GM21619 (cell line): ENCODE results near the gene STEAP1.
"Not testable (repeated sequence)": the region's sequence is repeated elsewhere in the genome, so short reads cannot be mapped to it uniquely, and the experiment has no call there.

Experiments used
- ATAC-seq: cut with Tn5 transposase; IDR thresholded peaks from one replicate; pipeline ENCODE4 v1.9.1; 2021; ENCODE audit not compliant: unreplicated experiment

STEAP1 gene

GRCh38 chr7:90153943-90154771 is at the start of gene STEAP1:
Gene STEAP1 (plus strand): TSS chr7:90154469. CDS start chr7:90159789, 5,320 bp downstream.
- ATAC-seq = peak; percentile 97

DNA sequence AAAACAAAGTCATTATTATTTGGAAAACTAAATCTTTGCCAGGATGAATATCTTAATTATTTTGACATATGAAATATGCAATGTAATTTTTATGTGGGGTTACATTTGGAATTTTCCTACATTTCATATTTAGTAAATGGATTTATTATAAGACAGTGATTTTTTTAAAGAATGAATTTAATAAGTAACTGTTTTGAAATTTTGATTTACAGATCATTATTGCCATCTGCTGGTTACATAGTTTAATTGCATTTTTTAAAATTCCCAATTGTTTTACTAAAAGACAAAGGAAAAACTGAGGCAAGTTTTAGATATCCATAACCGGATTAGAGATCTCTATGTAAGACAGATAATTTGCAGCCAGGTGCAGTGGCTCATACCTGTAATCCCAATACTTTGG is 39.3 kb upstream of the STEAP1 start:
- ATAC-seq = not testable (repeated sequence)

DNA sequence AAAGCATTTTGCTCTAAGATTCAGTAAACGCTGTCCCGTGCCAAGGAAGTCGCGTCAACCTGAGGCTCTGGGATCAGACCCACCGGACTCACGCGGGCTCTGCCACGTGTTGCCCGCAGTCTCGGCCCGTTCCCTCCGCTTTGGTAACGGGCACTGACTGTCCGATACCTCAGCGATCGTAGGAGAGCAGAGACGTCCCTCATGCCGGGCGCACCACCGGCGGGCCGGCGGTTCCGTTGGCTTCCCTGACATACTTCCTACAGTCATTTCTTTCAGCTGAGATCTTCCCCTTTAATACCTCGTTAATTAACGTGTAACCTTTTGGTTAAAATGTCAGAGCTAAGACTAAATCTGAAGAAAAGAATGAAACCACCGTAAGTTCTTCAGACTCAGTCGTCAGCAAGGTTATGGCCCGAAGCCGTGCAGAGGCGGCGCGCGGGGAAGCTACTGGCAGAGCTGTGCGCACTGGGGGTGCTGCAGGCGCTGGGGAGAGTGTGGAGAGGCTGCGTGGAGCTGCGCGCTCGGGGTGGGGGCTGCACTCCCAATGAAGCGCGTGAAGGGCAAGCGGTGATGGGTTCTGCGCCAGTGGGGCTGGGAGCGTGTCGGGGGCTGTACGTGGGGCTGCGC is 35.6 kb upstream of the STEAP1 start:
- ATAC-seq = not testable (repeated sequence)

DNA sequence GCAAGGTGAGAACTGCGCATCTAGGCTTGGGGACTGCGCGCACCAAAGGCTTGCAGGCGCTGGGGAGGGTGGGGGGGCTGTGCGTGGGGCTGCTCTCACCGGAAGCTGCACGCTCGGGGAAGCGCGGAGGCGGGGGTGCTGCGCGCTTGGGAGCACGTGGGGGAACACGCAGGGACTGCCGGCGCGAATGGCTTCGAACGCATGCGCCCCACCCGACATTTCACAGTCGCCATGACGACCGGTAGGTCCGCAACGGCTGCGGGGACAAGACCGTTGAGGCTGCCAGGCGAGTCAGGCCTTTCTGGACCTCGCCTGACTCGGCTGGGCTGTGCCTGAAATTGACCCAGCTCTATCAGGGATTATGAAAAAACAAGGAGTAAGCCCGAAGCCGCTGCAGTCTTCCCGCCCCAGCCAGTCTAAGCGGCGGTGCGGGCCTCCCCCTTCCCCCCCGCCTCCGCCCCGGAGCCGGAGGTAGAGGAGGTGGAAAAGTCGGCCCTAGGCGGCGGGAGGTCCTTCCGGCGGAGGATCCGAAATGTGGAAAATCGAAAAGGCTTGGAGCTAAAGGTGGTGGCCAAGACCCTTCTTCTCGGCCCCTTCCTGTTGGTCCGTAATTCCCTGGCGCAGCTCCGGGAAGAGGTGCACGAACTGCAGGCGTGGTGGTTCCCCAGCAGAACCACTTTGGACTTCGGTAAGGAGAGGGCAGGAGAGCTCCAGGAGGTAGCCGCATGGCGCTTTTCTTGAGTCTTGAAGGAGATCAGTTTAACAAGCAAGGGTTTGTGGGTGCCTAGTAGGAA is 34.9 kb upstream of the STEAP1 start:
- ATAC-seq = no peak

- ATAC-seq = not testable (repeated sequence)
Observed at GRCh38 chr7:90120205-90120604, 34.1 kb upstream of the STEAP1 start.

DNA sequence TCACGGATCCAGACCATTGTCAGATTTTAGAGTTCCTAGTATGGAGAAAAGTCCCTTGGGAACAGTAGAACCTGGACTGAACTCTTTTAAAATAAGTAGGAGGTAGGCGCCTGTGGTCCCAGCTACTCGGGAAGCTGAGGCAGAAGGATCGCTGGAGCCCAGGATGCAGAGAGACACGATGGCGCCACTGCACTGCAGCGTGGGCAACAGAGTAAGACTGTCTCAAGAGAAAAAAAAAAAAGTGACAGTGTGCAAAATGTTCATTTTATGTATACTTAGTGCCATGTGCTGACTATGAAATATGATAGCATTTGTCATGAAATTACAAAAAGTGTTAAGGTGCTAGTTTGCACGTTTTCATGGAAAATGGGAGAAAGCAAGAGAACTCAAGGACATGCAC is 22.5 kb upstream of the STEAP1 start:
- not testable (repeated sequence) for ATAC-seq

DNA sequence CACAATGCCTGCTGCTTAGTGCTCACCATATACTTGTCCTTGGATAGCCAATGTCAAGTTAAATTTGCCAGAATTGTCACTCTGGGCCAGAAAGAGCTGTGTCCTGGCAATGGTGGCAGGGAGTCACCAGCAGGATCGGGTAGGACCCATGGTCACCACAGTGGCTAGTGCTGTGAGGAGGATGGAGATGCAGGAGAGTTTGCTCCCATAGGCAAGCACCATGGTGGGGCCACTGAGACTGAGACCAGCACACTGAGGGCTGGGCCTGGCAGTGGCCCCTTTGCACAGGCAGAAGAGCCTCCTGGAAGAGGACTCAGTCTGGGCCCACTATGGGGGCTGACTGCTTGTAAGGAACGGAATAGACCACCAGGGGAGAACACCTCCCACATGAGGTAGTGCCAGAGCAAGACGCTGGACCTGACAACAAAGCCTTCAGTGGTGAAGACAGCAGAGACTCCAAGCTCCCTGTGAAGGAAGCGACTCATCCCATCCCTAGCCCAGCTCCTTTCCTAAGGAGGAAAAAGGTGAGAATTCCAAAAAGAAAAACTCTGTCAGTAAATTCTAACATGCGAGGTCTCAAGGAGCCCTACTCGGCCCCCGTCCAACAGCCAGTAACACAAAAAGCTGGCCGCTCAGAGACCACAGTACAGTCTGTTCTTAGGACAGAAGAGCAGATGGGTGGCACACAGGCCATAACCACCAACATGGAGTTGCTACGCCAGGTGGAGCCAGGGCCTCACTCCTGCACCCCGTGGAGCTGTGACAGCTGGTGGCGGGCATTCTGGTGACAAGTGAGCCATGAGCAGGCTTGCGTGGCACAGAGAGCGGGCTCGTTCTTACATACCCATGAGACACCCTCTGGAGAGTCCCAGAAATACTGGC is 6.9 kb upstream of the STEAP1 start:
- ATAC-seq = not testable (repeated sequence)

GRCh38 chr7:90149428-90149827 is 4.8 kb upstream of the STEAP1 start:
- not testable (repeated sequence) for ATAC-seq

GRCh38 chr7:90151884-90152283 is 2.4 kb upstream of the STEAP1 start:
- not testable (repeated sequence) for ATAC-seq

- not testable (repeated sequence) for ATAC-seq
Observed at GRCh38 chr7:90152642-90153253, 1.5 kb upstream of the STEAP1 start.

DNA sequence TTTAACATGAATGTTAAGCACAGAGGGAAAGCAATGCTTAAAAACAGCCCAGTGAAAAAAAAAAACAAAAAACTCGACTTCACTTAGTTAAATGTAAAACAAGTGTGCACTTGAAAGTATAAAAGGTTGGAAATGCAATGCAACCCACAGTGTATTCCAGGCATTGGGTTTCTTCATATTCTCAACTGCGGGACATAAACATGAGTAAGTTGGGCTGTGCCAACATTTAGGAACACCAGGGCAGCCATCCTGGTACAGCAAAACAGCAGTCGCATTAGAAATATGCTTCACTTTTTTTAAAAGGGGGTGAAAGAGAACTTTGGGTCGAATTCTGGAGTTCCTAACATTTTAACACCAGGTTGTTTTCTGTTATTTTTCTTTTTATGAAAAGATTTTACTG is 937 bp downstream of the STEAP1 start:
- no peak for ATAC-seq

- ATAC-seq = not testable (repeated sequence)
Observed at GRCh38 chr7:90157331-90157730, 3.1 kb downstream of the STEAP1 start.

DNA sequence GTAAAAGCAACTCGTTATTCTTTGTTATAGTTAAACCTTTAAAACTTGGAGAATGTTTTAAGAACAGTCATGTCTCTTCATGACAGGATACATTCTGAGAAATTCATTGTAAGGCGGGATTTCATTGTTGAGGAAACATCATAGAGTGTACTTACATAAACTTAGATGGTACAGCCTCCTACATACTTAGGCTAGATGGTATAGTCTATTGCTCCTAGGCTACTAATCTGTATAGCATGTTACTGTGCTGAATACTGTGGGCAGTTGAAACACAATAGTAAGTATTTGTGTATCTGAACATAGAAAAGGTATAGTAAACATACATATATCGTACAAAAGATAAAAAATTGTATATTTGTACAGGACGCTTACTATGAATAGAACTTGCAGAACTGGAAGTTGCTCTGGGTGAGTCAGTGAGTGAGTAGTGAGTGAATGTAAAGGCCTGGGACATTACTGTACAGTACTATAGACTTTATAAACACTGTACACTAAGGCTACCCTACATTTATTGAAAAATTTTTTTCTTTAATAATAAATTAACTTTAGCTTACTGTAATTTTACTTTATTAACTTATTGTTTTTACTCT is 3.6 kb downstream of the STEAP1 start:
- not testable (repeated sequence) for ATAC-seq

- ATAC-seq = no peak
Observed at GRCh38 chr7:90163534-90163933, 9.3 kb downstream of the STEAP1 start.

DNA sequence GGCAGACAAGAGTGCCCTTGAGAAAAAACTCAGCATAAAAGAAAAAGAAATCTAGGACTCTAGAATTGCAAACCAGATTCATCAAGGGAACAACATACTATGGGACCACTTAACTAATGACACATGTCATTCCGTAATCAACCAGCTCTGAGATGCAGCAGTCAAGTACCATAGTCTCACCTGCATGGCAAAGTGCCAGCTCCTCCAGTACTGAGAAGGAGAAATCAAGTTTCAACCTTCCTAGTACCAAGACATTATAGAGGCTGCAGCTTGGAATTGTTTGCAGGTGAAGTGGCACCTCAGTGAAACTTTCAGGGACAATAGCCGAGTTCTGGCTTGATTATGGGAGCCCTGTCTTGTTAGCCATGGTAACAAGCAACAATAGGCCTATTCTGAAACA is 11.5 kb downstream of the STEAP1 start:
- no peak for ATAC-seq

DNA sequence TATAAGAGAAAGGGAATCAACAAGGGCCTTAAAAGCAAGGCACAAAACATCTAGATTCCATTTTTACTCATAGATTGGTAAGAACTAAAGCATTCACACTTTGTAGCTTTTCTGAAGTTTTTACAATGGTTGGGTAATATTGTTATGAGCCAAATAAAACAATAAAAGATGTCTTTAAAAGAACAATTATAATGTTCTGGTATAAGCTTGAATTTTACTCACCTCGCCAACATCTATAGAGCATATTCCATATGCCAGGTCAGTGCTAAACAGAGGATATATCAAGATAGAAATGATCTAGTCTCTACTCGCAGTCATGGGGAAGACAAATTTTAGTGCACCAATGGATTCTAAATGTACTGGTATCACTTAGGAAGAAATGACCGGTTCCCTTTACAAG is 11.9 kb downstream of the STEAP1 start:
- ATAC-seq = no peak

DNA sequence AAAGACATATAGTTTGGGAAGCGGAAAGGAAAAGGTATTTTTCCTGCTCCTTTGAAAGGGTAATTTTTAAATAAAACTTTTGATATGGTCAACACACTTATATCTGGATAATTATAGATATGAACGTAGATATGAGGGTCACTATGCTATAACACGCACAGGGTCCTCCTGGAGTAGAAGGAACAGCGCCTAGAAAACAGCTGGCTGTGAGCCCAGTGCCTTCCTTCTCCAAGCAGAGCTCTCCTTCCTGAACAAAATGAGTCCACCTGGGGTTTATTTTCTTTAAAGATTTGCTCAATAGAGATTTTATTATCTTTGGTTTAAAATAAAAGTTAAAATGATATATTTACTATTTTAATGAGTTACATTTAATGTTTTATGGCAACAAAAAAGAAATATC is 13.1 kb downstream of the STEAP1 start:
- ATAC-seq = no peak

DNA sequence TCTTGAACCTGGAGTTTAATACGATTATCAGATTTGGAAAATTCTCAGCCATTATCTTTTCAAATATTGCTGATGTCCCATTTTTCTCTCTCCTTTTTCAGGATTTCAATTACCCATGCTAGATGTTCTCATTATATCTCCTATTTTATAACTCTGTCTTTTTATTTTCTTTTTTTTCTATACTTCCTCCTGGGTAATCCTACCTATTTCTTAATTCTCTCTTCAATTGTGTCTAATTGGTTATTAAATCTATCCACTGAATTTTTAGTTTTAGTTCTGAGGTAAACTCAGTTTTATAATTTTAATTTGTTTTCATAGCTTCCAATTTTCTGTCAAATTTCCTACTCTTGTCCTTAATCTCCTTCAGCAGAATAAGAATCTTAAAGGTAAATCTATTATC is 15.6 kb downstream of the STEAP1 start:
- ATAC-seq = no peak

DNA sequence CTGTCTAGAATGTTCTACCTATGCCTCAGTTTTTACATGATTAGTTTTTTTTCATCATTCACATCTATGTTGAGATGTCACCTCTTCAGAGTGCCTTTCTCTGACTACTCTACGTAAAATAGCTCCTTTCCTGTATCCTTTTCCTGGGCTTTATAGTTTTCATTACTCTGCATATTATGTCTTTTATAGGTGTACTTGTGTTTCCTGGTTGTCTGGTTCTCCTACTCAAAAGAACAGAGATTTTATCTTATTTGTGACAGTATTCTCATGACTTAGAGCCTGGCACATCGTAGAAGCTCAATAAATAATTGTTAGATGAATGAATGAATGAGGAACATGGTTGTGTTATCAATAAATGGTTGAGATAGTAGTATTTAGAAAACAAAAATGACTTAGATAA is 17.9 kb downstream of the STEAP1 start:
- no peak for ATAC-seq

- ATAC-seq = no peak
Observed at GRCh38 chr7:90172624-90173023, 18.4 kb downstream of the STEAP1 start.
